ENCODE results near the gene DLK2. TPM values are rescaled to one million over a fixed set of nuclear protein-coding genes. Genes with fewer than 3 reads are reported as not detected.

Gene DLK2
- total RNA-seq, 4 donors from 2014 or later = 0.20 TPM; not detected in 3

- in situ Hi-C loops (cut with MboI; ENCODE audit: low sequenced_read_pairs in 4 of 4) = no loop called here
Observed at GRCh38 chr6:43434943-43435342, 20.4 kb downstream of the DLK2 start.

GRCh38 chr6:43434001-43434840, 21.1 kb downstream of the DLK2 start:
- peaks cover 0 to 4% of the 10 kb centered on the region in 2 donors for H3K4me1 ChIP-seq
- H3K27ac ChIP-seq = no peak overlapping the region
- no peaks in the 10 kb centered on the region for H3K27me3 ChIP-seq
- in situ Hi-C loops (cut with MboI; ENCODE audit: low sequenced_read_pairs in 4 of 4) = no loop called here
- DNase-seq (no peak), ATAC-seq (no peak)
- TF ChIP-seq CTCF (IDR thresholded peaks at IDR 0.05 in 4 of 5, conservative IDR thresholded peaks at IDR 0.05 in 1 of 5) = no peak
- intact Hi-C loops (cut with DNase I; ENCODE audit: low total_unique reads) = no loop called here
- no peak overlapping the region for H3K4me3 ChIP-seq
- H3K9me3 ChIP-seq = no peaks in the 10 kb centered on the region
- peaks cover 0 to 26% of the 10 kb centered on the region in 2 donors for H3K36me3 ChIP-seq

More at GRCh38 chr6:43434943-43435342, 20.4 kb downstream of the DLK2 start:
- H3K27me3 ChIP-seq = no peaks in the 10 kb centered on the region
- ATAC-seq = no peak
- H3K36me3 ChIP-seq = peaks cover 0 to 34% of the 10 kb centered on the region in 2 donors
- intact Hi-C loops (cut with DNase I; ENCODE audit: low total_unique reads) = no loop called here
- H3K4me1 ChIP-seq = no peaks in the 10 kb centered on the region
- DNase-seq = no peak
- H3K27ac ChIP-seq = no peak overlapping the region
- TF ChIP-seq POLR2A (IDR thresholded peaks at IDR 0.05) (no peak), CTCF (IDR thresholded peaks at IDR 0.05 in 4 of 5, conservative IDR thresholded peaks at IDR 0.05 in 1 of 5) (no peak)
- H3K4me3 ChIP-seq = no peak overlapping the region
- no peaks in the 10 kb centered on the region for H3K9me3 ChIP-seq

GRCh38 chr6:43433148-43433547, 22.2 kb downstream of the DLK2 start:
- Histone ChIP-seq H3K36me3 (peaks cover 0 to 16% of the 10 kb centered on the region in 2 donors), H3K27ac (no peak overlapping the region), H3K27me3 (no peaks in the 10 kb centered on the region), H3K9me3 (no peaks in the 10 kb centered on the region), H3K4me3 (no peak overlapping the region), H3K4me1 (peaks cover 10 to 14% of the 10 kb centered on the region in 2 donors)
- ATAC-seq = no peak
- in situ Hi-C loops (cut with MboI; ENCODE audit: low sequenced_read_pairs in 4 of 4) = no loop called here
- TF ChIP-seq POLR2A (IDR thresholded peaks at IDR 0.05) (no peak), CTCF (IDR thresholded peaks at IDR 0.05 in 4 of 5, conservative IDR thresholded peaks at IDR 0.05 in 1 of 5) (no peak)
- no peak for DNase-seq
- intact Hi-C loops (cut with DNase I; ENCODE audit: low total_unique reads) = no loop called here

- DNase-seq (no peak), ATAC-seq (no peak)
- Histone ChIP-seq H3K27ac (no peak overlapping the region), H3K4me1 (peaks cover 13 to 15% of the 10 kb centered on the region in 2 donors), H3K4me3 (no peak overlapping the region), H3K9me3 (no peaks in the 10 kb centered on the region), H3K27me3 (no peaks in the 10 kb centered on the region), H3K36me3 (peaks cover 0 to 13% of the 10 kb centered on the region in 2 donors)
- intact Hi-C loops (cut with DNase I; ENCODE audit: low total_unique reads) (no loop called here), in situ Hi-C loops (cut with MboI; ENCODE audit: low sequenced_read_pairs in 4 of 4) (no loop called here)
- TF ChIP-seq CTCF (IDR thresholded peaks at IDR 0.05 in 4 of 5, conservative IDR thresholded peaks at IDR 0.05 in 1 of 5) = no peak
- TF ChIP-seq POLR2A (IDR thresholded peaks at IDR 0.05) = no peak
Observed at GRCh38 chr6:43432009-43432945, 23.1 kb downstream of the DLK2 start.
